Body of pancreas (tissue), 4 donors: ENCODE data around the gene TP53TG3E. TPM values are rescaled to one million over a fixed set of nuclear protein-coding genes. Genes with fewer than 3 reads are reported as not detected.
"Not testable (repeated sequence)": the region's sequence is repeated elsewhere in the genome, so short reads cannot be mapped to it uniquely, and the experiment has no call there.

ENCODE experiments used
- ATAC-seq: fragments of 150-250 bp; one replicate; pipeline ENCODE4 v1.9.1; 2016
- DNase-seq, 4 donors: peaks; one replicate each; pipeline ENCODE4 v3.0.0-alpha.2; 2019
- H3K27ac ChIP-seq, 4 donors: fragments of 200-600 bp; sonication (generic); 1 replicate in 3 of 4; 2 replicates in 1 of 4; pipeline versions ENCODE4 v1.5.1 to v1.6.1; 2016 to 2019; ENCODE audit warnings: mild to moderate bottlenecking in 1 of 4, mixed read lengths in 1 of 4, moderate library complexity in 1 of 4
- H3K27me3 ChIP-seq, 2 donors: fragments of 200-600 bp; sonication (generic); one replicate each; pipeline ENCODE4 v1.6.0; 2016; ENCODE audit warnings: mild to moderate bottlenecking in 1 of 2
- H3K36me3 ChIP-seq, 2 donors: fragments of 200-600 bp; sonication (generic); replicated peaks in 1 of 2; 2 replicates each; pipeline ENCODE4 v1.5.1; 2016; ENCODE audit warnings: low read depth in 2 of 2; ENCODE audit not compliant: insufficient read depth in 1 of 2
- H3K4me1 ChIP-seq: fragments of 200-600 bp; sonication (generic); one replicate; pipeline ENCODE4 v1.6.0; 2016
- H3K4me3 ChIP-seq, 2 donors: fragments of 200-600 bp; sonication (generic); 1 replicate in 1 of 2; 2 replicates in 1 of 2; pipeline ENCODE4 v1.5.1; 2016 to 2019
- H3K9me3 ChIP-seq, 3 donors: fragments of 200-600 bp; sonication (generic); 1 replicate in 2 of 3; 2 replicates in 1 of 3; pipeline ENCODE4 v1.5.1; 2016
- WGBS, 2 donors: methylation state at CpG; one replicate each; pipeline ENCODE4 v1.1.5; 2017; 5-methylcytosine and 5-hydroxymethylcytosine counted together
- intact Hi-C: fragments of 100-400 bp; cut with DNase I; formaldehyde crosslinking; loops from one replicate; pipeline ENCODE4 v1.15.1; 2023
- small RNA-seq: library from RNA; depleted of rRNA; stranded (forward); fragments of <200 nt; gene quantifications from one replicate; pipeline ENCODE3, GENCODE V24; 2016
- total RNA-seq, 2 donors: library from RNA; depleted of rRNA; stranded (reverse); fragments of >200 nt; gene quantifications; one replicate each; pipeline ENCODE4 v1.1.0, GENCODE V29; 2016

Gene TP53TG3E
- total RNA-seq: not detected

DNA sequence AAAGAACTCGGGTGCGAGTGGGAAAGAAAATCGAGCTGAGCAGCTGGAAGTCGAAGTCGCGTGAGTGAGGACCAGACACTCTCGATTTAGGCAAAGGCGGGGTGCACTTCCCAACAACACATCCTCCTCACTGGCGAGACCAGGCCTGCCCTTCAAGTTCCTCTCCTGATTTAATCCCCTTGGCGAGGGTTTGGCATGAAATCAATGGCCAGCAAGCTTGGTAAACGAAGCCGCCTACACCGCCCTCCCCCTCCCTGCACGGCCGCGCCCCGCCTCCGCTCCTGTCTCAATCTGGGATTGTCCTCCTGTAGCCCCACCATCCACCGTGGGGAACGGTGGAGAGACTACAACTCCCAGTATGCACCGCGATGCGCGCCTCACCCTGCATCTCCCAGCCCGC, at the start of gene TP53TG3E:
TSS of gene TP53TG3E (plus strand) at position 301 of the 400 bp plus-strand sequence. CDS start at position 369, 68 bp downstream.
- DNase-seq, H3K4me3 ChIP-seq, H3K4me1 ChIP-seq, H3K27me3 ChIP-seq, ATAC-seq, H3K9me3 ChIP-seq, H3K27ac ChIP-seq, H3K36me3 ChIP-seq, intact Hi-C loops: not testable (repeated sequence)
- no CpG with 5 or more reads among the region's 25 CpGs for WGBS, 2 donors

DNA sequence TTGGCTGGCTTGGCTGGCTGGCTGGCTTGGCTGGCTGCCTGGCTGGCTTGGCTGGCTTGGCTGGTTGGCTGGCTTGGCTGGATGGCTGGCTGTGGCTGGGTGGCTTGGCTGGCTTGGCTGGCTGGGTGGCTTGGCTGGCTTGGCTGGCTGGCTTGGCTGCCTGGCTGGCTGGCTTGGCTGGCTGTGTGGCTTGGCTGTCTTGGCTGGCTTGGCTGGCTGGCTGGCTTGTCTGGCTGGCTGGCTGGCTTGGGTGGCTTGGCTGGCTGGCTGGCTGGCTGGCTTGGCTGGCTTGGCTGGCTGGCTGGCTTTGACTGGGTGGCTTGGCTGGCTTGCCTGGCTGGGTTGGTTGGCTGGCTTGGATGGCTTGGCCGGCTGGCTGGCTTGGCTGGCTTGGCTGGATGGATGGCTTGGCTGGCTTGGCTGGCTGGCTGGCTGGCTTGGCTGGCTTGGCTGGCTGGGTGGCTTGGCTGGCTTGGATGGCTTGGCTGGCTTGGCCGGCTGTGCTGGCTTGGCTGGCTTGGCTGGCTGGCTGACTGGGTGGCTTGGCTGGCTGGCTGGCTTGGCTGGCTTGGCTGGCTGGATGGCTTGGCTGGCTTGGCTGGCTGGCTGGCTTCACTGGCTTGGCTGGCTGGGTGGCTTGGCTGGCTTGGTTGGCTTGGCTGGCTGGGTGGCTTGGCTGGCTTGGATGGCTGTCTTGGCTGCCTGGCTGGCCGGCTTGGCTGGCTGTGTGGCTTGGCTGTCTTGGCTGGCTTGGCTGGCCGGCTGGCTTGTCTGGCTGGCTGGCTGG, 32.3 kb downstream of the TP53TG3E start:
- intact Hi-C loops, H3K4me1 ChIP-seq, H3K9me3 ChIP-seq, H3K4me3 ChIP-seq, ATAC-seq, H3K27me3 ChIP-seq, H3K36me3 ChIP-seq, H3K27ac ChIP-seq: not testable (repeated sequence)
- DNase-seq: peak; percentile 45 to 61 (median 52)
- 50 to 53% methylated on average over 2 to 4 of the region's 4 CpGs for WGBS, 2 donors

DNA sequence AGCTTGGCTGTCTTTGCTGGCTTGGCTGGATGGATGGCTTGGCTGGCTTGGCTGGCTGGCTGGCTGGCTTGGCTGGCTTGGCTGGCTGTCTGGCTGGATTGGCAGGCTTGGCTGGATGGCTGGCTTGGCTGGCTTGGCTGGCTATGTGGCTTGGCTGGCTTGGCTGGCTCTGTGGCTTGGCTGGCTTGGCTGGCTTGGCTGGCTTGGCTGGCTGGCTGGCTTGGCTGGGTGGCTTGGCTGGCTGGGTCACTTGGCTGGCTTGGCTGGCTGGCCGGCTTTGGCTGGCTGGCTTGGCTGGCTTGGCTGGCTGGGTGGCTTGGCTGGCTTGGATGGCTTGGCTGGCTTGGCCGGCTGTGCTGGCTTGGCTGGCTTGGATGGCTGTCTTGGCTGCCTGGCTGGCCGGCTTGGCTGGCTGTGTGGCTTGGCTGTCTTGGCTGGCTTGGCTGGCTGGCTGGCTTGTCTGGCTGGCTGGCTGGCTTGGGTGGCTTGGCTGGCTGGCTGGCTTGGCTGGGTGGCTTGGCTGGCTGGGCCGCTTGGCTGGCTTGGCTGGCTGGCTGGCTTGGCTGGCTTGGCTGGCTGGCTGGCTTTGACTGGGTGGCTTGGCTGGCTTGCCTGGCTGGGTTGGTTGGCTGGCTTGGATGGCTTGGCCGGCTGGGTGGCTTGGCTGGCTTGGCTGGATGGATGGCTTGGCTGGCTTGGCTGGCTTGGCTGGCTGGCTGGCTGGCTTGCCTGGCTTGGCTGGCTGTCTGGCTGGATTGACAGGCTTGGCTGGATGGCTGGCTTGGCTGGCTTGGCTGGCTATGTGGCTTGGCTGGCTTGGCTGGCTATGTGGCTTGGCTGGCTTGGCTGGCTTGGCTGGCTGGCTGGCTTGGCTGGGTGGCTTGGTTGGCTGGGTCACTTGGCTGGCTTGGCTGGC, 33.8 kb downstream of the TP53TG3E start:
- not testable (repeated sequence) for H3K27me3 ChIP-seq

DNA sequence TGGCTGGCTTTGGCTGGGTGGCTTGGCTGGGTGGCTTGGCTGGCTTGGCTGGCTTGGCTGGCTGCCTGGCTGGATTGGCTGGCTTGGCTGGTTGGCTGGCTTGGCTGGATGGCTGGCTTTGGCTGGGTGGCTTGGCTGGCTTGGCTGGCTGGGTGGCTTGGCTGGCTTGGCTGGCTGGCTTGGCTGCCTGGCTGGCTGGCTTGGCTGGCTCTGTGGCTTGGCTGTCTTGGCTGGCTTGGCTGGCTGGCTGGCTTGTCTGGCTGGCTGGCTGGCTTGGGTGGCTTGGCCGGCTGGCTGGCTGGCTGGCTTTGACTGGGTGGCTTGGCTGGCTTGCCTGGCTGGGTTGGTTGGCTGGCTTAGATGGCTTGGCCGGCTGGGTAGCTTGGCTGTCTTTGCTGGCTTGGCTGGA, 34.4 kb downstream of the TP53TG3E start:
- H3K4me1 ChIP-seq, H3K27ac ChIP-seq, ATAC-seq, intact Hi-C loops, H3K9me3 ChIP-seq, H3K27me3 ChIP-seq, H3K36me3 ChIP-seq, H3K4me3 ChIP-seq: not testable (repeated sequence)
- peak; percentile 3 to 41 (median 20) for DNase-seq
- WGBS, 2 donors: 45 to 53% methylated on average over 2 of the region's 2 CpGs

More for the DNA sequence above, 33.8 kb downstream of the TP53TG3E start:
- H3K4me3 ChIP-seq, H3K27ac ChIP-seq, H3K9me3 ChIP-seq, H3K4me1 ChIP-seq, H3K36me3 ChIP-seq, ATAC-seq, intact Hi-C loops: not testable (repeated sequence)
- WGBS, 2 donors: 58 to 59% methylated on average over 4 to 5 of the region's 5 CpGs
- DNase-seq: peak; percentile 33 to 56 (median 50)

DNA sequence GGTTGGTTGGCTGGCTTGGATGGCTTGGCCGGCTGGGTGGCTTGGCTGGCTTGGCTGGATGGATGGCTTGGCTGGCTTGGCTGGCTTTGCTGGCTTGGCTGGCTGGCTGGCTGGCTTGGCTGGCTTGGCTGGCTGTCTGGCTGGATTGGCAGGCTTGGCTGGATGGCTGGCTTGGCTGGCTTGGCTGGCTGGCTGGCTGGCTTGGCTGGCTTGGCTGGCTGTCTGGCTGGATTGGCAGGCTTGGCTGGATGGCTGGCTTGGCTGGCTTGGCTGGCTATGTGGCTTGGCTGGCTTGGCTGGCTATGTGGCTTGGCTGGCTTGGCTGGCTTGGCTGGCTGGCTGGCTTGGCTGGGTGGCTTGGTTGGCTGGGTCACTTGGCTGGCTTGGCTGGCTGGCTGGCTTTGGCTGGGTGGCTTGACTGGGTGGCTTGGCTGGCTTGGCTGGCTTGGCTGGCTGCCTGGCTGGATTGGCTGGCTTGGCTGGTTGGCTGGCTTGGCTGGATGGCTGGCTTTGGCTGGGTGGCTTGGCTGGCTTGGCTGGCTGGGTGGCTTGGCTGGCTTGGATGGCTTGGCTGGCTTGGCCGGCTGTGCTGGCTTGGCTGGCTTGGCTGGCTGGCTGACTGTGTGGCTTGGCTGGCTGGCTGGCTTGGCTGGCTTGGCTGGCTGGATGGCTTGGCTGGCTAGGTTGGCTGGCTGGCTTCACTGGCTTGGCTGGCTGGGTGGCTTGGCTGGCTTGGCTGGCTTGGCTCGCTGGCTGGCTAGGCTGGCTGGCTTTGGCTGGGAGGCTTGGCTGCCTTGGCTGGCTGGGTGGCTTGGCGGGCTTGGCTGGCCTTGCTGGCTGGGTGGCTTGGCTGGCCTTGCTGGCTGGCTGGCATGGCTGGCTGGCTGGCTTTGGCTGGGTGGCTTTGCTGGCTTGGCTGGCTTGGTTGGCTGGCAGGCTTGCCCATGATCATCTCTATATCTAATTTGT, 35.3 kb downstream of the TP53TG3E start:
- H3K4me1 ChIP-seq, ATAC-seq, H3K9me3 ChIP-seq, H3K4me3 ChIP-seq, H3K36me3 ChIP-seq, H3K27me3 ChIP-seq, intact Hi-C loops, H3K27ac ChIP-seq: not testable (repeated sequence)
- WGBS, 2 donors: 68 to 80% methylated on average over 2 to 3 of the region's 4 CpGs
- peak; percentile 24 to 58 (median 41) for DNase-seq

Small RNA genes within 50 kb of the gene (small RNA-seq; reads per million reads assigned to genes)
- gene AC141257.3: not detected

Other genes with a start within 250 kb of the TP53TG3E start
- gene TP53TG3C, start 110.1 kb upstream of the TP53TG3E start, total RNA-seq: not detected
- gene TP53TG3B, start 56.5 kb downstream of the TP53TG3E start, total RNA-seq: not detected
- not detected for gene TP53TG3F, start 155.3 kb downstream of the TP53TG3E start, total RNA-seq